PFSK-1 (cell line): ENCODE measurements around the gene HSF2BP.

ENCODE experiments used
- FOXP2 ChIP-seq: optimal IDR thresholded peaks from 2 replicates; pipeline ENCODE3; 2011; ENCODE audit warnings: borderline replicate concordance, control low read depth, inconsistent platforms; ENCODE audit not compliant: insufficient read depth; ENCODE audit errors: extremely low read length, extremely low read depth
- POLR2AphosphoS5 ChIP-seq: IDR thresholded peaks from 2 replicates; pipeline ENCODE4 v1.6.1; 2012; ENCODE audit warnings: low read depth, mild to moderate bottlenecking, control low read depth, low read length, moderate library complexity
- SIN3A ChIP-seq: IDR thresholded peaks from 2 replicates; pipeline ENCODE4 v1.6.1; 2012; ENCODE audit warnings: mild to moderate bottlenecking, low read length, moderate library complexity, borderline replicate concordance; ENCODE audit not compliant: insufficient read depth
- TAF1 ChIP-seq: IDR thresholded peaks from 2 replicates; pipeline ENCODE4 v1.6.1; 2012; ENCODE audit warnings: low read length, control low read depth, borderline replicate concordance; ENCODE audit not compliant: insufficient read depth
- TF ChIP-seq, protein P1 (sequence below), 2 experiments: IDR thresholded peaks; 2 replicates each; pipeline versions ENCODE4 v1.6.1 to v1.8.0; 2011 to 2012; ENCODE audit warnings: low read depth in 2 of 2, low read length in 2 of 2, control low read depth in 1 of 2, inconsistent platforms in 1 of 2, mild to moderate bottlenecking in 1 of 2, moderate library complexity in 1 of 2; ENCODE audit not compliant: insufficient read depth in 1 of 2

HSF2BP gene

DNA sequence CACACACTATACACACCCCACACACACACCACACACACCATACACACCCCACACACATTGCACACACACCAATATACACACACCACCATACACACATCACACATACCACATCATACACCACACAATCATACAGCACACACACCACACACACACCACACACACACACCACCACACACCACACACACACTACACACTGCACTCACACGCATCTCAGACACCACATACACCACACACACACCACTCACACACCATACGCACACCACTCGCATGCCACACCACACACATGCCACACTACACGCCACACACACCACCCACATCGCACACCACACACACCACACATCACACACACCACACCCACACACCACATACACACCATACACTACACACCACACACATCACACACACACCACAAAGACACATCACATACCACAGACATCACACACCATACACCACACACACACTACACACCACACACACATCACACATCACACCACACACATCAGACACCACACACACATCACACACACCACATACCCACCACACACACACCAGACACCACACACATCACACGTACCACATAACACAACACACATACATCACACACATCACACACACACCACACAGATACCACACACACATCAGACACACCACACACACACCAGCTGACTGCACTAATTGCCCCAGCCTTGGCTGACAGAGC lies 54.6 kb downstream of the HSF2BP start:
- TF ChIP-seq TAF1 (no peak), SIN3A (no peak)
- TF ChIP-seq, protein P1, sequence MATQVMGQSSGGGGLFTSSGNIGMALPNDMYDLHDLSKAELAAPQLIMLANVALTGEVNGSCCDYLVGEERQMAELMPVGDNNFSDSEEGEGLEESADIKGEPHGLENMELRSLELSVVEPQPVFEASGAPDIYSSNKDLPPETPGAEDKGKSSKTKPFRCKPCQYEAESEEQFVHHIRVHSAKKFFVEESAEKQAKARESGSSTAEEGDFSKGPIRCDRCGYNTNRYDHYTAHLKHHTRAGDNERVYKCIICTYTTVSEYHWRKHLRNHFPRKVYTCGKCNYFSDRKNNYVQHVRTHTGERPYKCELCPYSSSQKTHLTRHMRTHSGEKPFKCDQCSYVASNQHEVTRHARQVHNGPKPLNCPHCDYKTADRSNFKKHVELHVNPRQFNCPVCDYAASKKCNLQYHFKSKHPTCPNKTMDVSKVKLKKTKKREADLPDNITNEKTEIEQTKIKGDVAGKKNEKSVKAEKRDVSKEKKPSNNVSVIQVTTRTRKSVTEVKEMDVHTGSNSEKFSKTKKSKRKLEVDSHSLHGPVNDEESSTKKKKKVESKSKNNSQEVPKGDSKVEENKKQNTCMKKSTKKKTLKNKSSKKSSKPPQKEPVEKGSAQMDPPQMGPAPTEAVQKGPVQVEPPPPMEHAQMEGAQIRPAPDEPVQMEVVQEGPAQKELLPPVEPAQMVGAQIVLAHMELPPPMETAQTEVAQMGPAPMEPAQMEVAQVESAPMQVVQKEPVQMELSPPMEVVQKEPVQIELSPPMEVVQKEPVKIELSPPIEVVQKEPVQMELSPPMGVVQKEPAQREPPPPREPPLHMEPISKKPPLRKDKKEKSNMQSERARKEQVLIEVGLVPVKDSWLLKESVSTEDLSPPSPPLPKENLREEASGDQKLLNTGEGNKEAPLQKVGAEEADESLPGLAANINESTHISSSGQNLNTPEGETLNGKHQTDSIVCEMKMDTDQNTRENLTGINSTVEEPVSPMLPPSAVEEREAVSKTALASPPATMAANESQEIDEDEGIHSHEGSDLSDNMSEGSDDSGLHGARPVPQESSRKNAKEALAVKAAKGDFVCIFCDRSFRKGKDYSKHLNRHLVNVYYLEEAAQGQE (IDR thresholded peaks at IDR 0.05; ENCODE audit: insufficient read depth in 1 of 2, low read depth in 2 of 2, low read length in 2 of 2) = no peak

DNA sequence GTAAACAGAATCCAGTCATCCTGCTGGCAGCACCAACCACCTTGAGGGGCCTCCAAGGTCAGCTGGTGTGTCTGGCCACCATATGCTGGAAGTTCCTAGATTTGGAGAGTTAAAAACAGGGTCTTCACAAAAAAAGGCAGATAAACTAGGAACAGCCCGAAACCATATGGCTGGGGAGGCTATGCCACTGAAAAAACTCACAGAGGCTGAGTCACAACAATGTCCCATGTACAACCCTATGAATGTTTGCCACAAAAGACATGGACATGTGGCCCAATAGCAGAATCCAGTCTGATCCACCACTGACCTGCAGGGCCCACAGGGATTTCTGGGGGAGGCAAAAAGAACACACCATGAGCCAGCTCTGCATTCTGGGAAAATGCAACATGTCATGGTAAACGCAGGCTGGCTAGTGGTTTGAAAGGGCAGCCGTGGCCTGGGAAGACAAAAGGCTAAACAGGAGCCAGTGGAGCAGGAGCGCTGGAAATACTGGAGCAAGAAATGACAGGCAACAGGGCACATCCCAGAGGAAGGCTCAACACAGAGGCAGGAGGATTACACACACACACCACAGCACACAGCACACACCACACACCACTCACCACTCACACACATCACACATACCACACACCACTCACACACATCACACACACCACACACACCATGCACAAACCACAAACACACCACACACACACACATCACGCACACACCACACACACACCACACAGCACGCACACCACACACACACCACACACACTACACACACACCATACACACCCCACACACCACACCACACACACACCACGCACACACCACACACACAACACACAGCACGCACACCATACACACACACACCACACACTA lies 55.4 kb downstream of the HSF2BP start:
- TF ChIP-seq TAF1 = no peak
- TF ChIP-seq FOXP2 = no peak
- no peak for TF ChIP-seq POLR2AphosphoS5
- no peak for TF ChIP-seq SIN3A
- TF ChIP-seq, protein P1 (IDR thresholded peaks at IDR 0.05; ENCODE audit: insufficient read depth in 1 of 2, low read depth in 2 of 2, low read length in 2 of 2) = no peak

DNA sequence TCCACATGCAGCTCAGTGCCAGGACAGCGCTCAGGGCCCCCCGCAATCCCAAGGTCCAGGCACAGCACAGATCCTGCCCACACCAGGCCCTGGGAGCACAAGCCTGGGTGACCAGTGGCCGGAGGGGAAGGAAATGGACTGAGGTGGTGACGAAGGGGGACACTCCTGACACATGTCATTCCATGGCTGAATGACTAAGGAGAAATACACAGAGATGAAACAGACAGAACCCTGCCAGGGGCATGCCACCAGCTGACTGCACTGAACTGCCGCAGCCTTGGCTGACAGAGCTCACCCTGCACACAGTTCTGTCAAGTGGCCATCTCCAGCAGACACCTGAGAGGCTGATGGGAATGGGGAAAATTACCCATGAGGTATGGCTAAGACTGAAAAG lies 56.1 kb downstream of the HSF2BP start:
- TF ChIP-seq FOXP2 (no peak), SIN3A (no peak), POLR2AphosphoS5 (no peak), TAF1 (no peak)
- TF ChIP-seq, protein P1 (IDR thresholded peaks at IDR 0.05; ENCODE audit: insufficient read depth in 1 of 2, low read depth in 2 of 2, low read length in 2 of 2) = no peak

DNA sequence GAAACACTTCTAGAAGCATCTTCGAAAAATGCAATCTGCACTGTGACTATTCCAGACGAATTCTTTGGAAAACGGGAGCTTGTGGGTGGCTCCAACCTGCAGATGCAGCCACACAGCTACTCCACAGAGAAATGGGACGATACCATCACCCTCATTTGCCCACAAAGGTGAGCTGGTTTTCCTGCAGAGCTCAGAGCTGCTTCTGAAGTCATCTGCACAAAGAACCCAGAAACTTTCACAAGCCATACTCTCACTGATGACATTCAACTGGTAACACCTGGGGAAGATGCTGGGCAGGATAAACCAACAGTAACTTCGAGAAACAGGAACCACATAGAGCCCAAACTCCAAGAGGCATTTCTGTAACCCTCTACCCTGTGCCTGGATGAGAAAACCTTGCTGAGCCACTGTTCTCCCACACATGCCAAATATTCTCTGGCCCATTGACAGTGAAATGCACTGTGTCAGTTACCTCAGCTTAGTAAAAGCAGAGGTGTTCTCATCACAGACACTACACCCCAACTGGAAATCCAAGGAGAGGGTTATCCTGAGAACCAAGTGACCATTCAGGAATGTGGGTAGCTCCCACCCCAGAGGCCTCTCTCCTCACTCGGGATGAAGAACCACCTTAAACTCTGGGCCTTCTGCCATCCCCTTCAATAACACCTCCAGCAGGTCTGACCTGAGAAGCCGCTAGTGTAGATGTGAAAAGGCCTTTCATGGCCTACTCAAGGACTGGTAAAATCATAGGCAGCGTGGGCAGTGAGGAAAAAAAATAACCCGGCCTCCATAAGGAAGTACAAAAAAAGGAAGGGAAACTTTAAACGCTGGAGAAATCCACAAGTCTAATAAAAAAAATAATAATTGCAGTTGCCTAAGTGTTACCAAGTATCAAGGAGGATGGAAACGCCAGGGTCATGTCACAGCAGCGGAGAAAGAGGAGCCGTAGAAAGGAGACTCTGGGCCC lies 56.7 kb downstream of the HSF2BP start:
- TF ChIP-seq SIN3A (no peak), TAF1 (no peak), POLR2AphosphoS5 (no peak), FOXP2 (no peak)
- TF ChIP-seq, protein P1 (IDR thresholded peaks at IDR 0.05; ENCODE audit: insufficient read depth in 1 of 2, low read depth in 2 of 2, low read length in 2 of 2) = no peak
